A549 (cell line): ENCODE measurements around the gene NETO2. TPM values are rescaled to one million over a fixed set of nuclear protein-coding genes. Genes with fewer than 3 reads are reported as not detected.

Experiments
- ATAC-seq, 2 experiments: fragments of 200-7000 bp in 1 of 2; fragments of >200 bp in 1 of 2; cut with Nextera tagmentation in 1 of 2; cut with Tn5 transposase in 1 of 2; 3 replicates each; pipeline versions ENCODE4 v1.8.0 to v1.9.1; 2018 to 2020; ENCODE audit warnings: mild to moderate bottlenecking in 1 of 2, moderate library complexity in 1 of 2
- CTCF ChIA-PET: fragments of 300-600 bp; sonication (Branson Sonifier 250); formaldehyde crosslinking; extraction: SDS; loops from one replicate; lab custom pipeline; 2021; ENCODE audit warnings: antibody characterized with exemption, inconsistent platforms; lab: Yijun Ruan, JAX
- POLR2A ChIA-PET: fragments of 350-600 bp; formaldehyde crosslinking; extraction: SDS; loops from one replicate; lab custom pipeline; 2021; ENCODE audit warnings: antibody characterized with exemption, inconsistent platforms; lab: Yijun Ruan, JAX
- DNase-seq, 2 experiments: peaks; one replicate each; pipeline versions ENCODE4 v3.0.0 to v3.0.0-alpha.2; 2011 to 2016; ENCODE audit warnings: low read depth in 1 of 2, low spot score in 1 of 2
- FAIRE-seq: peaks from 2 replicates; lab custom pipeline; 2011; peaks lifted over from hg19 to GRCh38; lab: Jason Lieb, UNC
- H3K27ac ChIP-seq, 2 experiments: fragments of >200 bp; sonication (Bioruptor Twin); formaldehyde crosslinking; 3 replicates each; pipeline ENCODE4 v1.5.1; 2016 to 2017
- H3K4me1 ChIP-seq: fragments of >200 bp; sonication (Bioruptor Twin); formaldehyde crosslinking; 3 replicates; pipeline ENCODE4 v1.6.1; 2016
- H3K4me2 ChIP-seq: fragments of >200 bp; sonication (Bioruptor Twin); formaldehyde crosslinking; 3 replicates; pipeline ENCODE4 v1.6.1; 2016
- H3K4me3 ChIP-seq: fragments of >200 bp; sonication (Bioruptor Twin); formaldehyde crosslinking; 3 replicates; pipeline ENCODE4 v1.5.1; 2016
- H3K9me3 ChIP-seq: fragments of >200 bp; sonication (Bioruptor Twin); formaldehyde crosslinking; 3 replicates; pipeline ENCODE4 v1.6.1; 2016
- CHD2 ChIP-seq: fragments of 150-350 bp; IDR thresholded peaks from 2 replicates; pipeline ENCODE4 v1.6.1; 2014; ENCODE audit warnings: low read length; ENCODE audit not compliant: partially characterized antibody
- EP300 ChIP-seq, 2 experiments: fragments of >200 bp; sonication (Bioruptor Twin); formaldehyde crosslinking; IDR thresholded peaks; 2 replicates in 1 of 2; 3 replicates in 1 of 2; pipeline ENCODE4 v1.6.1; 2016 to 2017
- ESRRA ChIP-seq: fragments of 150-350 bp; IDR thresholded peaks from 2 replicates; pipeline ENCODE4 v1.6.1; 2014; ENCODE audit warnings: mild to moderate bottlenecking, low read length, borderline replicate concordance
- FOXS1 ChIP-seq: fragments of 250-450 bp; sonication (Bioruptor Pico); IDR thresholded peaks from 2 replicates; pipeline ENCODE4 v1.5.0; 2020; ENCODE audit warnings: mild to moderate bottlenecking, moderate library complexity
- HEYL ChIP-seq: fragments of 250-450 bp; sonication (Bioruptor Pico); IDR thresholded peaks from 2 replicates; pipeline ENCODE4 v1.8.0; 2021; ENCODE audit warnings: mild to moderate bottlenecking, moderate library complexity
- HOXA7 ChIP-seq: fragments of 250-450 bp; sonication (Bioruptor Pico); IDR thresholded peaks from 2 replicates; pipeline ENCODE4 v1.5.0; 2020; ENCODE audit warnings: mild to moderate bottlenecking, moderate library complexity
- HOXB13 ChIP-seq: fragments of 250-450 bp; sonication (Bioruptor Pico); IDR thresholded peaks from 2 replicates; pipeline ENCODE4 v1.5.0; 2020; ENCODE audit warnings: low read depth, mild to moderate bottlenecking, moderate library complexity
- HOXB5 ChIP-seq: fragments of 250-450 bp; sonication (Bioruptor Pico); IDR thresholded peaks from 2 replicates; pipeline ENCODE4 v1.5.0; 2020; ENCODE audit warnings: mild to moderate bottlenecking, moderate library complexity
- JUN ChIP-seq, 2 experiments: fragments of >200 bp; sonication (Bioruptor Twin); formaldehyde crosslinking; IDR thresholded peaks; 2 replicates in 1 of 2; 3 replicates in 1 of 2; pipeline ENCODE4 v1.6.1; 2016 to 2017
- KDM5A ChIP-seq: fragments of 200-600 bp; sonication (generic); IDR thresholded peaks from 2 replicates; pipeline ENCODE4 v1.6.1; 2016; ENCODE audit warnings: antibody characterized with exemption, mild to moderate bottlenecking
- MAZ ChIP-seq: fragments of 150-350 bp; IDR thresholded peaks from 2 replicates; pipeline ENCODE4 v1.6.1; 2014; ENCODE audit warnings: antibody characterized with exemption, low read depth, low read length, borderline replicate concordance
- MYC ChIP-seq: IDR thresholded peaks from 2 replicates; pipeline ENCODE4 v1.6.1; 2012; ENCODE audit warnings: mild to moderate bottlenecking, inconsistent platforms, low read length, improper control_type of control experiment, borderline replicate concordance
- NPAS2 ChIP-seq: fragments of 250-450 bp; sonication (Bioruptor Pico); IDR thresholded peaks from 2 replicates; pipeline ENCODE4 v1.8.0; 2022; ENCODE audit warnings: mild to moderate bottlenecking, moderate library complexity, borderline replicate concordance
- NR3C1 ChIP-seq: fragments of >200 bp; sonication (Bioruptor Twin); formaldehyde crosslinking; IDR thresholded peaks from 3 replicates; pipeline ENCODE4 v1.6.1; 2017
- PHF8 ChIP-seq: fragments of 200-600 bp; sonication (generic); IDR thresholded peaks from 2 replicates; pipeline ENCODE4 v1.6.1; 2016; ENCODE audit warnings: low read depth, mild to moderate bottlenecking, antibody characterized with exemption, moderate library complexity, borderline replicate concordance
- POLR2A ChIP-seq: IDR thresholded peaks from 2 replicates; pipeline ENCODE4 v1.6.1; 2012; ENCODE audit warnings: mild to moderate bottlenecking, low read length
- POLR2AphosphoS2 ChIP-seq: conservative IDR thresholded peaks from 2 replicates; pipeline ENCODE4 v1.6.1; 2012; ENCODE audit warnings: low read length, improper control_type of control experiment, inconsistent platforms
- RAD21 ChIP-seq, 2 experiments: fragments of >200 bp in 1 of 2; sonication (Bioruptor Twin) in 1 of 2; formaldehyde crosslinking in 1 of 2; IDR thresholded peaks in 1 of 2; conservative IDR thresholded peaks in 1 of 2; 2 replicates in 1 of 2; 3 replicates in 1 of 2; pipeline ENCODE4 v1.6.1; 2012 to 2018; ENCODE audit warnings: inconsistent platforms in 1 of 2
- RCOR1 ChIP-seq: fragments of 150-350 bp; IDR thresholded peaks from 2 replicates; pipeline ENCODE4 v1.6.1; 2014; ENCODE audit warnings: antibody characterized with exemption, low read length, low read depth
- SREBF2 ChIP-seq: fragments of 450-650 bp; IDR thresholded peaks from 2 replicates; pipeline ENCODE4 v1.6.1; 2014; ENCODE audit warnings: mild to moderate bottlenecking, moderate library complexity
- TP53 ChIP-seq: fragments of 250-450 bp; sonication (Bioruptor Pico); IDR thresholded peaks from 2 replicates; pipeline ENCODE4 v1.5.0; 2021; ENCODE audit warnings: mild to moderate bottlenecking, moderate library complexity
- ZFP36 ChIP-seq: fragments of 450-650 bp; IDR thresholded peaks from 2 replicates; pipeline ENCODE4 v1.6.1; 2014; ENCODE audit warnings: borderline replicate concordance; ENCODE audit not compliant: partially characterized antibody
- ZSCAN20 ChIP-seq: fragments of 250-450 bp; sonication (Bioruptor Pico); IDR thresholded peaks from 2 replicates; pipeline ENCODE4 v1.8.0; 2022; ENCODE audit warnings: mild to moderate bottlenecking, moderate library complexity
- WGBS: methylation state at CpG from one replicate; pipeline ENCODE4 v1.1.6; 2017; ENCODE audit errors: missing lambda C conversion rate; 5-methylcytosine and 5-hydroxymethylcytosine counted together
- polyA minus RNA-seq: library from RNA; depleted of rRNA, polyadenylated mRNA; stranded (reverse); fragments of >200 nt; gene quantifications from 2 replicates; pipeline ENCODE4 v1.2.3, GENCODE V29; 2011; rRNA and poly(A)+ RNA removed
- polyA plus RNA-seq, 4 experiments: library from polyadenylated mRNA; depleted of rRNA in 3 of 4; stranded (reverse); fragments of >200 nt; fragmentation: RNase III in 1 of 4; extraction: RNeasy Plus Mini Kit Qiagen cat#74134 plus additional on column Dnase treatment in 1 of 4; gene quantifications; 2 replicates in 3 of 4; 3 replicates in 1 of 4; pipeline ENCODE4 v1.2.3, GENCODE V29; 2011 to 2017
- TF ChIP-seq, protein P1 (sequence below): IDR thresholded peaks from 2 replicates; pipeline ENCODE4 v1.6.1; 2012
- TF ChIP-seq, protein P2 (sequence below): fragments of >200 bp; sonication (Bioruptor Twin); formaldehyde crosslinking; IDR thresholded peaks from 3 replicates; pipeline ENCODE4 v1.5.1; 2016
- TF ChIP-seq, protein P3 (sequence below): fragments of 150-350 bp; IDR thresholded peaks from 2 replicates; pipeline ENCODE4 v1.6.1; 2014; ENCODE audit warnings: low read depth, mild to moderate bottlenecking, low read length
- TF ChIP-seq, protein P4 (sequence below): IDR thresholded peaks from 2 replicates; pipeline ENCODE4 v1.6.1; 2012; ENCODE audit warnings: low read depth, borderline replicate concordance
- TF ChIP-seq, protein P5 (sequence below): fragments of 250-450 bp; sonication (Bioruptor Pico); IDR thresholded peaks from 2 replicates; pipeline ENCODE4 v1.5.0; 2021; ENCODE audit warnings: mild to moderate bottlenecking, moderate library complexity, borderline replicate concordance
- TF ChIP-seq, protein P6 (sequence below): fragments of 250-450 bp; sonication (Bioruptor Pico); IDR thresholded peaks from 2 replicates; pipeline ENCODE4 v1.5.0; 2020; ENCODE audit warnings: low read depth, mild to moderate bottlenecking, moderate library complexity

NETO2 gene, protein sequence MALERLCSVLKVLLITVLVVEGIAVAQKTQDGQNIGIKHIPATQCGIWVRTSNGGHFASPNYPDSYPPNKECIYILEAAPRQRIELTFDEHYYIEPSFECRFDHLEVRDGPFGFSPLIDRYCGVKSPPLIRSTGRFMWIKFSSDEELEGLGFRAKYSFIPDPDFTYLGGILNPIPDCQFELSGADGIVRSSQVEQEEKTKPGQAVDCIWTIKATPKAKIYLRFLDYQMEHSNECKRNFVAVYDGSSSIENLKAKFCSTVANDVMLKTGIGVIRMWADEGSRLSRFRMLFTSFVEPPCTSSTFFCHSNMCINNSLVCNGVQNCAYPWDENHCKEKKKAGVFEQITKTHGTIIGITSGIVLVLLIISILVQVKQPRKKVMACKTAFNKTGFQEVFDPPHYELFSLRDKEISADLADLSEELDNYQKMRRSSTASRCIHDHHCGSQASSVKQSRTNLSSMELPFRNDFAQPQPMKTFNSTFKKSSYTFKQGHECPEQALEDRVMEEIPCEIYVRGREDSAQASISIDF
- 124 and 139 TPM in 2 replicates for polyA plus RNA-seq (2011; rRNA removed)
- 88.8 and 104 TPM in 2 replicates for polyA plus RNA-seq (2012; cell fraction: cytosol; rRNA removed)
- 57.6 and 70.6 TPM in 2 replicates for polyA plus RNA-seq (2012; cell fraction: nucleus; rRNA removed)
- polyA plus RNA-seq (2017; fragmentation: RNase III; extraction: RNeasy Plus Mini Kit Qiagen cat#74134 plus additional on column Dnase treatment) = 65.2 to 71.5 TPM (median 65.4 TPM) in 3 replicates
- polyA minus RNA-seq = 49.3 and 59.0 TPM in 2 replicates

DNA sequence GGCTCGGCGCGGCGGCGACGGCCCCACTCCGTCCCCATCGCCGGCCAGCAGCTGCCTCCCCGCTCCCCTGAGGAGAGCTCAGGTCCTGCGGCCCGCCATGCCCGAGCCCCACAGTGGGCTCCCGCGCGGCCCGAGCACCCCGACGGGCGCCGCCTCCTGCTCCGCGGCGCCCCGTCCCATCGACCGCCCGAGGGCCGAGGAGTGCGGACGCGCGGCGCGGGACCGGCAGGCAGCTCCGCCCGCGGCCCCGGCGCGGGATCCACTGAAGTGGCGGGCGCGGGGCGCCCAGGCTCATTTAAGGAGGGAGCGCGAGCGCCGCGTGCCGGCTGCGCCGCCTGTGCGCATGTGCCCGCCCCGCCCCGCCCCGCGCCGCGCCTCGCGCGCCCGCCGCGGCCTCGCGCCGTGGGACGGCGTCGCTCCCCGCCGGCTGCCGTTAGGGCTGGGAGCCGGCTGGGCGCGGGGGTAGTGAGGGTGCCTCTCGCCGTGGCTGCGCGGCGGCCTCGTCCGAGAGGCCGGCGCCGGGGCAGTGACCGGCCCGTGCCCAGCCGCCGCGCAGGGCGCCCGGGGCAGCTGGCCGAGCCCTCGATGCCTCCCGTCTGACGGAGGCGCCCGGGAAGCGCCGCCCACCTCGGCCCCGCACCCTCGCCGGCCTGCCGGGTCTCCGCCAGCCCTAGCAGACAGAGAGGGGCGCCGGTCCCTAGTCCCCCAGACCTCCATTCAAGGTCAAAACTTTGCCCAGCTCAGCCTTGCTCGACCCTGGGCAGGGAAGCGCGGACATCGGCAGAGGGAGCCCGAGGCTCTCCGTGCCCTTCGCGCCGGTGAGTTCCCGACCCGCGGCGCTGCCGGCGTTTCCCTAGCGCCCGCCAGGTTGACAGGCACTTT lies at the start of gene NETO2:
Gene NETO2, minus strand, starts transcription at position 269 of the 882 bp plus-strand sequence. CDS start 333 bp downstream, outside the sequence.
- H3K27ac ChIP-seq = peak within 1 kb of the TSS; percentile 95 to 97
- peaks cover 17% of the 10 kb centered on the region; the same call in 2 of the 3 replicates for H3K4me1 ChIP-seq
- ChIA-PET POLR2A (interaction anchor here (0.6 to 2.0 kb wide), 7 partner anchors 106 to 1021 kb away, joined by 3 to 19 read pairs (median 4); partner anchors contain the start of genes ITFG1 and PHKB), CTCF (interaction anchor here (0.5 to 6.0 kb wide), 51 partner anchors 8 to 1156 kb away, joined by 3 to 82 read pairs (median 4); partner anchors contain the start of genes ITFG1 and PHKB)
- WGBS = no CpG with 5 or more reads among the region's 130 CpGs
- H3K9me3 ChIP-seq = no peaks in the 10 kb centered on the region
- no peak for FAIRE-seq
- peak; percentile 74 to 75 for ATAC-seq
- peak within 1 kb of the TSS; percentile 69 for H3K4me3 ChIP-seq
- peak; percentile 61 to 69 for DNase-seq
- peak within 1 kb of the TSS; percentile 95 for H3K4me2 ChIP-seq
- TF ChIP-seq TP53 (CRISPR knock-in tag) (no peak), JUN (IDR thresholded peaks at IDR 0.05) (peak in 1 of 2 experiments; percentile 89; a peak in 4 of 5 replicates), HOXB13 (CRISPR knock-in tag) (peak; percentile 73; the same call in 1 of the 2 replicates), KDM5A (no peak), NPAS2 (no peak), NR3C1 (no peak), SREBF2 (no peak), MYC (no peak), HOXB5 (CRISPR knock-in tag) (peak; percentile 40; the same call in 1 of the 2 replicates), ESRRA (peak; percentile 46; the same call in 1 of the 2 replicates), EP300 (IDR thresholded peaks at IDR 0.05) (no peak), FOXS1 (CRISPR knock-in tag) (no peak), RCOR1 (no peak), ZSCAN20 (no peak), RAD21 (conservative IDR thresholded peaks at IDR 0.05 in 1 of 2, IDR thresholded peaks at IDR 0.05 in 1 of 2) (peak; percentile 7 to 61; a peak in 4 of 5 replicates), MAZ (no peak), HOXA7 (CRISPR knock-in tag) (no peak), HEYL (CRISPR knock-in tag) (no peak), POLR2AphosphoS2 (no peak), POLR2A (peak; percentile 89), ZFP36 (no peak), PHF8 (peak; percentile 31), CHD2 (no peak)
- TF ChIP-seq, protein P1, sequence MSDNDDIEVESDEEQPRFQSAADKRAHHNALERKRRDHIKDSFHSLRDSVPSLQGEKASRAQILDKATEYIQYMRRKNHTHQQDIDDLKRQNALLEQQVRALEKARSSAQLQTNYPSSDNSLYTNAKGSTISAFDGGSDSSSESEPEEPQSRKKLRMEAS = peak; percentile 40; the same call in 1 of the 2 replicates
- TF ChIP-seq, protein P2, sequence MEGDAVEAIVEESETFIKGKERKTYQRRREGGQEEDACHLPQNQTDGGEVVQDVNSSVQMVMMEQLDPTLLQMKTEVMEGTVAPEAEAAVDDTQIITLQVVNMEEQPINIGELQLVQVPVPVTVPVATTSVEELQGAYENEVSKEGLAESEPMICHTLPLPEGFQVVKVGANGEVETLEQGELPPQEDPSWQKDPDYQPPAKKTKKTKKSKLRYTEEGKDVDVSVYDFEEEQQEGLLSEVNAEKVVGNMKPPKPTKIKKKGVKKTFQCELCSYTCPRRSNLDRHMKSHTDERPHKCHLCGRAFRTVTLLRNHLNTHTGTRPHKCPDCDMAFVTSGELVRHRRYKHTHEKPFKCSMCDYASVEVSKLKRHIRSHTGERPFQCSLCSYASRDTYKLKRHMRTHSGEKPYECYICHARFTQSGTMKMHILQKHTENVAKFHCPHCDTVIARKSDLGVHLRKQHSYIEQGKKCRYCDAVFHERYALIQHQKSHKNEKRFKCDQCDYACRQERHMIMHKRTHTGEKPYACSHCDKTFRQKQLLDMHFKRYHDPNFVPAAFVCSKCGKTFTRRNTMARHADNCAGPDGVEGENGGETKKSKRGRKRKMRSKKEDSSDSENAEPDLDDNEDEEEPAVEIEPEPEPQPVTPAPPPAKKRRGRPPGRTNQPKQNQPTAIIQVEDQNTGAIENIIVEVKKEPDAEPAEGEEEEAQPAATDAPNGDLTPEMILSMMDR = peak; percentile 36; the same call in 2 of the 3 replicates
- TF ChIP-seq, protein P3, sequence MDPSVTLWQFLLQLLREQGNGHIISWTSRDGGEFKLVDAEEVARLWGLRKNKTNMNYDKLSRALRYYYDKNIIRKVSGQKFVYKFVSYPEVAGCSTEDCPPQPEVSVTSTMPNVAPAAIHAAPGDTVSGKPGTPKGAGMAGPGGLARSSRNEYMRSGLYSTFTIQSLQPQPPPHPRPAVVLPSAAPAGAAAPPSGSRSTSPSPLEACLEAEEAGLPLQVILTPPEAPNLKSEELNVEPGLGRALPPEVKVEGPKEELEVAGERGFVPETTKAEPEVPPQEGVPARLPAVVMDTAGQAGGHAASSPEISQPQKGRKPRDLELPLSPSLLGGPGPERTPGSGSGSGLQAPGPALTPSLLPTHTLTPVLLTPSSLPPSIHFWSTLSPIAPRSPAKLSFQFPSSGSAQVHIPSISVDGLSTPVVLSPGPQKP = no peak
- TF ChIP-seq, protein P4, sequence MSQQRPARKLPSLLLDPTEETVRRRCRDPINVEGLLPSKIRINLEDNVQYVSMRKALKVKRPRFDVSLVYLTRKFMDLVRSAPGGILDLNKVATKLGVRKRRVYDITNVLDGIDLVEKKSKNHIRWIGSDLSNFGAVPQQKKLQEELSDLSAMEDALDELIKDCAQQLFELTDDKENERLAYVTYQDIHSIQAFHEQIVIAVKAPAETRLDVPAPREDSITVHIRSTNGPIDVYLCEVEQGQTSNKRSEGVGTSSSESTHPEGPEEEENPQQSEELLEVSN = peak; percentile 35; the same call in 1 of the 2 replicates
- TF ChIP-seq, protein P5, sequence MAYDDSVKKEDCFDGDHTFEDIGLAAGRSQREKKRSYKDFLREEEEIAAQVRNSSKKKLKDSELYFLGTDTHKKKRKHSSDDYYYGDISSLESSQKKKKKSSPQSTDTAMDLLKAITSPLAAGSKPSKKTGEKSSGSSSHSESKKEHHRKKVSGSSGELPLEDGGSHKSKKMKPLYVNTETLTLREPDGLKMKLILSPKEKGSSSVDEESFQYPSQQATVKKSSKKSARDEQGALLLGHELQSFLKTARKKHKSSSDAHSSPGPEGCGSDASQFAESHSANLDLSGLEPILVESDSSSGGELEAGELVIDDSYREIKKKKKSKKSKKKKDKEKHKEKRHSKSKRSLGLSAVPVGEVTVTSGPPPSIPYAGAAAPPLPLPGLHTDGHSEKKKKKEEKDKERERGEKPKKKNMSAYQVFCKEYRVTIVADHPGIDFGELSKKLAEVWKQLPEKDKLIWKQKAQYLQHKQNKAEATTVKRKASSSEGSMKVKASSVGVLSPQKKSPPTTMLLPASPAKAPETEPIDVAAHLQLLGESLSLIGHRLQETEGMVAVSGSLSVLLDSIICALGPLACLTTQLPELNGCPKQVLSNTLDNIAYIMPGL (CRISPR knock-in tag) = no peak; the same call in 1 of the 2 replicates
- TF ChIP-seq, protein P6, sequence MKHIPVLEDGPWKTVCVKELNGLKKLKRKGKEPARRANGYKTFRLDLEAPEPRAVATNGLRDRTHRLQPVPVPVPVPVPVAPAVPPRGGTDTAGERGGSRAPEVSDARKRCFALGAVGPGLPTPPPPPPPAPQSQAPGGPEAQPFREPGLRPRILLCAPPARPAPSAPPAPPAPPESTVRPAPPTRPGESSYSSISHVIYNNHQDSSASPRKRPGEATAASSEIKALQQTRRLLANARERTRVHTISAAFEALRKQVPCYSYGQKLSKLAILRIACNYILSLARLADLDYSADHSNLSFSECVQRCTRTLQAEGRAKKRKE (CRISPR knock-in tag) = no peak
